HepG2 (cell line): ENCODE data around the gene COASY. TPM values are rescaled to one million over a fixed set of nuclear protein-coding genes. Genes with fewer than 3 reads are reported as not detected.
A peak's percentile ranks its signal among the peaks of the same experiment; 100 is the strongest.

Experiments
- ATF4 ChIP-seq, 2 experiments: fragments of 450-650 bp in 1 of 2; sonication (generic) in 1 of 2; formaldehyde crosslinking; IDR thresholded peaks; 2 replicates each; pipeline versions ENCODE4 v1.5.0 to v1.8.0; 2020 to 2022; ENCODE audit warnings: mild to moderate bottlenecking in 1 of 2, missing genetic modification reagents in 1 of 2
- FOXP4 ChIP-seq: sonication (generic); formaldehyde crosslinking; IDR thresholded peaks from 2 replicates; pipeline ENCODE4 v1.4.0; 2020; ENCODE audit warnings: missing genetic modification reagents
- HES4 ChIP-seq: sonication (generic); formaldehyde crosslinking; IDR thresholded peaks from 2 replicates; pipeline ENCODE4 v1.9.0; 2021; ENCODE audit warnings: mild to moderate bottlenecking, missing genetic modification reagents, borderline replicate concordance
- HOXA9 ChIP-seq: sonication (generic); formaldehyde crosslinking; IDR thresholded peaks from 2 replicates; pipeline ENCODE4 v1.8.1; 2022; ENCODE audit warnings: missing genetic modification reagents, mild to moderate bottlenecking, moderate library complexity, borderline replicate concordance
- JUND ChIP-seq: sonication (generic); formaldehyde crosslinking; IDR thresholded peaks from 2 replicates; pipeline ENCODE4 v1.8.0; 2022; ENCODE audit warnings: mild to moderate bottlenecking, missing genetic modification reagents
- MAZ ChIP-seq, 2 experiments: sonication (generic) in 1 of 2; formaldehyde crosslinking in 1 of 2; IDR thresholded peaks; 2 replicates each; pipeline versions ENCODE4 v1.5.0 to v1.6.1; 2012 to 2020; ENCODE audit warnings: low read depth in 2 of 2, mild to moderate bottlenecking in 2 of 2, borderline replicate concordance in 1 of 2, improper control_type of control experiment in 1 of 2, low read length in 1 of 2, missing genetic modification reagents in 1 of 2, moderate library complexity in 1 of 2
- SMARCC2 ChIP-seq: fragments of 450-650 bp; IDR thresholded peaks from 2 replicates; pipeline ENCODE4 v1.6.1; 2017; ENCODE audit warnings: antibody characterized with exemption, mild to moderate bottlenecking
- TBL1XR1 ChIP-seq: fragments of 150-350 bp; IDR thresholded peaks from 2 replicates; pipeline ENCODE4 v1.6.1; 2014; ENCODE audit warnings: borderline replicate concordance, low read length; ENCODE audit not compliant: partially characterized antibody
- ZBTB43 ChIP-seq: sonication (generic); formaldehyde crosslinking; conservative IDR thresholded peaks from 2 replicates; pipeline ENCODE4 v1.4.0; 2020; ENCODE audit warnings: missing genetic modification reagents
- ZFP82 ChIP-seq: sonication (generic); formaldehyde crosslinking; IDR thresholded peaks from 2 replicates; pipeline ENCODE4 v1.5.1; 2020; ENCODE audit warnings: mild to moderate bottlenecking, missing genetic modification reagents, borderline replicate concordance
- ZMYM2 ChIP-seq: sonication (generic); formaldehyde crosslinking; IDR thresholded peaks from 2 replicates; pipeline ENCODE4 v1.8.0; 2022; ENCODE audit warnings: mild to moderate bottlenecking, missing genetic modification reagents
- ZNF430 ChIP-seq: sonication (generic); formaldehyde crosslinking; IDR thresholded peaks from 2 replicates; pipeline ENCODE4 v1.9.0; 2021; ENCODE audit warnings: mild to moderate bottlenecking, missing genetic modification reagents
- polyA plus RNA-seq, 8 experiments: library from polyadenylated mRNA; depleted of rRNA in 3 of 8; stranded (reverse) in 7 of 8; unstranded in 1 of 8; fragments of >200 nt; fragmentation: Illumina TruSeq in 4 of 8; extraction: Trizol in 4 of 8; gene quantifications; 2 replicates each; pipeline versions ENCODE4 v1.2.1 to v1.2.3, GENCODE V29; 2011 to 2016; ENCODE audit warnings: low read depth in 4 of 8, missing spikeins in 1 of 8, mixed read lengths in 1 of 8; ENCODE audit not compliant: insufficient read depth in 1 of 8
- total RNA-seq, 5 experiments: library from RNA; depleted of rRNA; stranded (reverse); fragments of >200 nt; fragmentation: Illumina TruSeq; extraction: Trizol; gene quantifications; 2 replicates each; pipeline ENCODE4 v1.2.3, GENCODE V29; 2016; ENCODE audit warnings: low read depth in 1 of 5
- TF ChIP-seq, protein P1 (sequence below): sonication (generic); IDR thresholded peaks from 2 replicates; pipeline ENCODE4 v1.6.1; 2016; ENCODE audit warnings: low read depth, borderline replicate concordance
- TF ChIP-seq, protein P2 (sequence below): sonication (generic); formaldehyde crosslinking; IDR thresholded peaks from 2 replicates; pipeline ENCODE4 v1.5.0; 2020; ENCODE audit warnings: mild to moderate bottlenecking, missing genetic modification reagents, borderline replicate concordance

COASY gene
- total and polyA plus RNA-seq, 2 of the 13 experiments (the other 11 are each of a cell fraction or from before 2014, with no cell fraction given): 90.7 to 125 TPM

GRCh38 chr17:42544874-42545283 lies 17.1 kb upstream of the COASY start (continued):
- no peak for TF ChIP-seq MAZ (IDR thresholded peaks at IDR 0.05; ENCODE audit: borderline replicate concordance, low read depth, low read length)
- TF ChIP-seq MAZ (CRISPR knock-in tag; IDR thresholded peaks at IDR 0.05; ENCODE audit: low read depth): no peak
- no peak for TF ChIP-seq HES4 (CRISPR knock-in tag)
- TF ChIP-seq FOXP4: peak; percentile 59
- peak; percentile 19 for TF ChIP-seq TBL1XR1
- no peak for TF ChIP-seq ZMYM2 (CRISPR knock-in tag)
- TF ChIP-seq HOXA9 (CRISPR knock-in tag): no peak
- TF ChIP-seq SMARCC2: no peak
- TF ChIP-seq ATF4 (CRISPR knock-in tag; IDR thresholded peaks at IDR 0.05): no peak
- TF ChIP-seq JUND (CRISPR knock-in tag): no peak
- TF ChIP-seq, protein P1, sequence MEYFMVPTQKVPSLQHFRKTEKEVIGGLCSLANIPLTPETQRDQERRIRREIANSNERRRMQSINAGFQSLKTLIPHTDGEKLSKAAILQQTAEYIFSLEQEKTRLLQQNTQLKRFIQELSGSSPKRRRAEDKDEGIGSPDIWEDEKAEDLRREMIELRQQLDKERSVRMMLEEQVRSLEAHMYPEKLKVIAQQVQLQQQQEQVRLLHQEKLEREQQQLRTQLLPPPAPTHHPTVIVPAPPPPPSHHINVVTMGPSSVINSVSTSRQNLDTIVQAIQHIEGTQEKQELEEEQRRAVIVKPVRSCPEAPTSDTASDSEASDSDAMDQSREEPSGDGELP: peak; percentile 75; the same call in 1 of the 2 replicates
- no peak for TF ChIP-seq ZFP82 (CRISPR knock-in tag)
- TF ChIP-seq, protein P2, sequence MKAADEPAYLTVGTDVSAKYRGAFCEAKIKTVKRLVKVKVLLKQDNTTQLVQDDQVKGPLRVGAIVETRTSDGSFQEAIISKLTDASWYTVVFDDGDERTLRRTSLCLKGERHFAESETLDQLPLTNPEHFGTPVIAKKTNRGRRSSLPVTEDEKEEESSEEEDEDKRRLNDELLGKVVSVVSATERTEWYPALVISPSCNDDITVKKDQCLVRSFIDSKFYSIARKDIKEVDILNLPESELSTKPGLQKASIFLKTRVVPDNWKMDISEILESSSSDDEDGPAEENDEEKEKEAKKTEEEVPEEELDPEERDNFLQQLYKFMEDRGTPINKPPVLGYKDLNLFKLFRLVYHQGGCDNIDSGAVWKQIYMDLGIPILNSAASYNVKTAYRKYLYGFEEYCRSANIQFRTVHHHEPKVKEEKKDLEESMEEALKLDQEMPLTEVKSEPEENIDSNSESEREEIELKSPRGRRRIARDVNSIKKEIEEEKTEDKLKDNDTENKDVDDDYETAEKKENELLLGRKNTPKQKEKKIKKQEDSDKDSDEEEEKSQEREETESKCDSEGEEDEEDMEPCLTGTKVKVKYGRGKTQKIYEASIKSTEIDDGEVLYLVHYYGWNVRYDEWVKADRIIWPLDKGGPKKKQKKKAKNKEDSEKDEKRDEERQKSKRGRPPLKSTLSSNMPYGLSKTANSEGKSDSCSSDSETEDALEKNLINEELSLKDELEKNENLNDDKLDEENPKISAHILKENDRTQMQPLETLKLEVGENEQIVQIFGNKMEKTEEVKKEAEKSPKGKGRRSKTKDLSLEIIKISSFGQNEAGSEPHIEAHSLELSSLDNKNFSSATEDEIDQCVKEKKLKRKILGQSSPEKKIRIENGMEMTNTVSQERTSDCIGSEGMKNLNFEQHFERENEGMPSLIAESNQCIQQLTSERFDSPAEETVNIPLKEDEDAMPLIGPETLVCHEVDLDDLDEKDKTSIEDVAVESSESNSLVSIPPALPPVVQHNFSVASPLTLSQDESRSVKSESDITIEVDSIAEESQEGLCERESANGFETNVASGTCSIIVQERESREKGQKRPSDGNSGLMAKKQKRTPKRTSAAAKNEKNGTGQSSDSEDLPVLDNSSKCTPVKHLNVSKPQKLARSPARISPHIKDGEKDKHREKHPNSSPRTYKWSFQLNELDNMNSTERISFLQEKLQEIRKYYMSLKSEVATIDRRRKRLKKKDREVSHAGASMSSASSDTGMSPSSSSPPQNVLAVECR: peak; percentile 52
- TF ChIP-seq ZNF430 (CRISPR knock-in tag): no peak
- TF ChIP-seq ZBTB43 (CRISPR knock-in tag): peak; percentile 52; the same call in 1 of the 2 replicates
